NCI-H128 (cell line): ENCODE measurements around the gene NOS3.

ENCODE experiments used
- DNase-seq: peaks from one replicate; lab custom pipeline; 2025; ENCODE audit not compliant: unreplicated experiment; lab: John Stamatoyannopoulos, UW

The NOS3 gene

DNA sequence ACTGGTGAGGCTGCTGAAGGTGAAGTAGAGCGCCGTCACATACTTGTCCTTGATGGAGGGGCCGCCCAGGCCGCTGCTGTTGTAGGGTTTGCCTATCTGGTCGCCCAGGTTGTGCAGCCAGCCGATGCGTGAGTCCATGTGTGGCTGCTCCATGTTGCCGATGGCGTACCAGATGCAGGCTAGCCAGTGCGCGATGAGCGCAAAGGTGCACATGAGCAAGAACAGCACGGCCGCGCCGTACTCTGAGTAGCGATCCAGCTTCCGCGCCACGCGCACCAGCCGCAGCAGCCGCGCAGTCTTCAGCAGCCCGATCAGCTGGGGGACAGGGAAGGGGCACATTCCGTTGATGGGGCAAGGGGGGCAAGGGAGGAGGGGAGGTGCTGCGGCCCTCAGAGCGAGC is 39.3 kb upstream of the NOS3 start:
- DNase-seq, result no peak

GRCh38 chr7:150952331-150953050 is 38.3 kb upstream of the NOS3 start:
- no peak for DNase-seq

GRCh38 chr7:150953061-150953997 is 37.5 kb upstream of the NOS3 start:
- no peak for DNase-seq

GRCh38 chr7:150954201-150954985 is 36.4 kb upstream of the NOS3 start:
- no peak for DNase-seq

DNA sequence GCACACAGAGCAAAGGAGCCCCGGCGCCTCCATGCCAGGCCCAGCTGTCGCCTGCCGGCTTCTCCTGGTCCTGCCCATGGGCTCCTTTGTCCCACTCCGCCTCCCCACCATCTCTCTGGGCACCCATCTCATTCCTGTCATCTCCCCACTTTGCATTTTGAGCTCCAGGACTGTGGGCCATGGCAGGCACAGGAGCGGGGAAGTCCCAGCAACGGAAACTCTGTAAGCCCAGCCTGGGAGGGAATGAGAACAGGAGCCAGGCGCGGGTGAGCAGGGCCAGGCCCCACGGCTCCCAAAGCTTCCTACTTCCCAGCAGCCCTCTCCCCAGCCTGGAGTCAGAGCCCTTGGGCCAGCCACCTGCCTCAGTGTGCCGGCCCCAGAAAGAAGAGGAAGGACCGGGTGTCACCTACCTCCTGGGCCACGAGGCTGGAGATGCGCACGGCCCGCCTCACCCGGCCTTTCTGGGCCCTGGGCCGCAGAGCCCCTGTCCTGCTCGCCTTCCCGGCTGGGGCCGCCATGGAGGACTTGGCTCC is 35.8 kb upstream of the NOS3 start:
- no peak for DNase-seq

GRCh38 chr7:150955519-150956394 is 35.1 kb upstream of the NOS3 start:
- DNase-seq, result no peak

- DNase-seq, result no peak
Measured at GRCh38 chr7:150956395-150957132, 34.3 kb upstream of the NOS3 start.

- DNase-seq, result no peak
Measured at GRCh38 chr7:150957133-150958020, 33.4 kb upstream of the NOS3 start.

DNA sequence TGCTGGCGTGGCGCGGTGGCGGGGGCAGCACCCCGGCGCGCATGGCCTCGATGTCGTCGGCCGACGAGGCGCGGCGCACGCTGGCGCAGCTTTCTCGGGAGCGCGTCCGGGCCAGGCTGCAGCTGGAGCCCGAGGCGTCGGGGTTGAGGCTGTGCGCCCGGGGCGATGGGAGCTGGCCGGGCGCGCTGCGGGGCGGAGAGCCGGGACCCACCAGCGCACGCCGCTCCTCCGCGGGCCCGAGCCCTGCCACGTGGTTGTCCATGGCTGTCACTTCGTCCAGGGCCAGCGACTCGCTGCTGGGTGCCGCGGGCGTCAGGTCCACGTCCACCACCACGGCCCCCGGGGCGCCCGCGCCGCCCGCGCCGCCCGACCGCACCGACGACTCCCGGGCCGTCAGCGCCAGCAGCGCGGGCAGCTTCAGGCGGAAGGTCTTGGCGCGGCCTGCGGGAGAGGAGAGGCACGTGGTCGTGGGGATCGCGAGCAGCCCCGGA is 32.7 kb upstream of the NOS3 start:
- DNase-seq, result no peak

DNA sequence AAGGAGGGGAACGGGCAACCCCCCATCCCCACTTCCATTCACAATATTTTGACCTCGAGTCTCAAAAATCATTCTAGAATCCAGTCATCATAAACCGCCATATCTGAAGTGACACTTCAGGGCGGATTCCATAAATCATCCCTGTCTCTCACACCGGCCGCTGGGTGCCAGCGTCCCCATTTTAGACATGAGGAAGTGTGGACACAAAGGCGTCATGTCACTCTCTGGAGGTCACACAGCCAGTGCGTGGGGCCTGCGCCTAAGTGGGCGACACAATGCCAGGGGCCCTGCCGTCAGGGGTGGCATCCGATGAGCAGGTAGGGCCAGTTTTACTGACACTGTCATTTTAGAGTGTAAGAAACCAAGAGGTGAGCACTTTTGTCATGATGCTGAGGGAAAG is 32.2 kb upstream of the NOS3 start:
- no peak for DNase-seq

GRCh38 chr7:150959081-150959480 is 31.7 kb upstream of the NOS3 start:
- DNase-seq, result no peak

GRCh38 chr7:150959739-150960734 is 30.8 kb upstream of the NOS3 start:
- DNase-seq, result no peak

DNA sequence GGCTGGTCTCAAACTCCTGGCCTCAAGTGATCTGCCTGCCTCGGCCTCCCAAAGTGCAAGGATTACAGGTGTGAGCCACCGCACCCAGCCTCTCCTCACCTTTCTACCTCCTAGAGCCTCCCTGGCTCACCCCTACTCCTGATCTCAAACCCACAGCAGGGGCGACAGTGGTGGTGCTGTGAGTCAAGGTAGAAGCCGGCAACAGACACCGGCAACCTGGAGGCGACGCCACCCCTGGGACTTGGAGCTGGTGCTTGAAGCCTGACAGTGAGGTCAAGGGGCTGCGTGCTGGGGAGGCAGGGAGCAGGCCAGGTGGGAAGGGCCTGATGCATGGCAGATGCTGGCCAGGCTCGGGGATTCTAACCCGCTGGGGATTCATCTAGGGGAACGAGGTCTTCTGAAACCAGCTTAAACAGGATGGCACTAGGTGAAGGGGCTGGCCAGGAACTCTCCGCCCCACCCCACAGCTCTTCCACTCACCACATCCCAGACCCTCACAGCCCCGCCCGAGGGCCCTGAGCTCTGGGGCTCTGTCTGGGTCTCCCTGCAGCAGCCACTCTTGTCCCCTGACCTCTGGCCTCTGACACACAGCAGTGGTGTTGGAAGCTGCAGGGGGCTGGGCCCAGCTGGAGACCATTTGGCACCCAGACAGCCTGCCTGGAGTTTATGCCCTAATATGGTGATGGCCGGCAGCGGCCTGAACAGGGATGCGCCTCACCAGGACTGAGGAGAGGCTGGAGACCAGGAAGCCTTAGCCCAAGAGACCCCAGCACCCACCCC is 29.1 kb upstream of the NOS3 start:
- no peak for DNase-seq

GRCh38 chr7:150962290-150962552 is 28.6 kb upstream of the NOS3 start:
- DNase-seq, result no peak

DNA sequence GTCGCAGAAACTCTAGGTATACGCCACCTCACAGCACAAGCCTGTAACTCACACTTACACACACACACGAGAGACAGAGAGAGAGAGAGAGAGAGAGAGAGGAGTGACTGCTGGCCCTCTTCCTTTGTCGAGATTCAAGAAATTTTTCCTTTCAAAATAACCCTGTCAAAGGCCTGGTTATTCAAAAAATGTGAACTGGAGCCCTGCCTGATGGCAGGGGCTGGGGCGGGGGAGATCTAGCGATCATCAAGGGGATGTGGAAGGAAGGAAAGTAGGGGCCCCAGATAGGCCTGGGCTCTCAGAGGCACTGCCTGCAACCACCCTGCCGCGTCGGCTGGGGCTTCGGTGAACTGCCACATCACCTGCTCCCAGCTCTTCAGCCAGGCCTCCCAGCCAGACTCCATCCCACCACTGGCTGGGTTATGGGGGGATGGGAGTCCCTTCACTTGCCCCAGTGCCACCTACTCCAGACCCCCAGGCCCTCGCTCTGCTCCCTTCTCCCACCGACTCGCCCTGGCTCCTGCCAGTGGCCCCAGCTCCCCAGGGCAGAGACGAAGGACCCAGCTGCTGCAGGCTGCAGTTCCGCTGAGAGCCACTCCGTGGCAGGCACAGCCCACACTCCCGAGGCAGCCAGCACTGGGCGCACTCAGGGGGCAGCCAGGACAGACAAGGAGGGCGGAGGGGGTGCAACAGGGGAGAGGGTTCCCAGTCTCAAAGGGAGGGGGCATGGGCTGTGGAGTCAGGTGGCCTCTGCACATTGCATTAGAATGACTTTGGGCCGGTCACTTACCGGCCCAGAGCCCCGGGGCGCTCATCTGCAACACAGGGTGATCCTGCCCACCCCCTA is 28.0 kb upstream of the NOS3 start:
- no peak for DNase-seq
